Mucosa of descending colon (tissue), 3 donors: Measurements from ENCODE around the gene CLEC4M. TPM values are rescaled to one million over a fixed set of nuclear protein-coding genes. Genes with fewer than 3 reads are reported as not detected.

Experiments used
- ATAC-seq: fragments of 200-7000 bp; cut with Tn5 transposase; one replicate; pipeline ENCODE4 v1.9.1; 2020; ENCODE audit warnings: mild to moderate bottlenecking, moderate library complexity
- DNase-seq, 3 donors: peaks; one replicate each; pipeline ENCODE4 v3.0.0-alpha.2; 2020
- H3K36me3 ChIP-seq: fragments of 200-600 bp; one replicate; pipeline ENCODE4 v1.8.0; 2021; ENCODE audit warnings: low read depth, mild to moderate bottlenecking
- H3K4me1 ChIP-seq: fragments of 200-600 bp; one replicate; pipeline ENCODE4 v1.8.0; 2021; ENCODE audit warnings: low read depth, mild to moderate bottlenecking
- H3K4me3 ChIP-seq: fragments of 200-600 bp; one replicate; pipeline ENCODE4 v1.8.0; 2021; ENCODE audit warnings: mild to moderate bottlenecking
- H3K9me3 ChIP-seq: fragments of 200-600 bp; one replicate; pipeline ENCODE4 v1.8.0; 2021; ENCODE audit warnings: mild to moderate bottlenecking
- CTCF ChIP-seq: fragments of 200-600 bp; IDR thresholded peaks from one replicate; pipeline ENCODE4 v1.8.0; 2022; ENCODE audit warnings: antibody characterized with exemption, mild to moderate bottlenecking
- intact Hi-C, 2 donors: fragments of 100-400 bp; cut with DNase I in 1 of 2; cut with micrococcal nuclease in 1 of 2; formaldehyde crosslinking; loops; one replicate each; pipeline versions ENCODE4 v1.11.0 to v1.11.1; 2022; cut with DNase I, micrococcal nuclease
- long read RNA-seq, 2 donors: library from polyadenylated mRNA; unstranded; transcript quantifications; one replicate each; pipeline ENCODE4 v2.0.0, GENCODE V29; 2019 to 2021
- total RNA-seq, 3 donors: library from RNA; stranded (reverse); fragmentation: NEBNext Ultra II Directional in 2 of 3; extraction: Animal tissue kit (Norgen Biotek cat#: 25700) in 2 of 3; gene quantifications; one replicate each; pipeline versions ENCODE4 v1.2.1 to v1.2.4, GENCODE V29; 2021 to 2023
- donor health status: DM: no; HTN: no; CAD: no; lungs with moderate emphysema.
- donor health status: DM: no; HTN: no; CAD: no.
- donor health status: DM: no; HTN: yes; CAD: no.

The CLEC4M gene, protein sequence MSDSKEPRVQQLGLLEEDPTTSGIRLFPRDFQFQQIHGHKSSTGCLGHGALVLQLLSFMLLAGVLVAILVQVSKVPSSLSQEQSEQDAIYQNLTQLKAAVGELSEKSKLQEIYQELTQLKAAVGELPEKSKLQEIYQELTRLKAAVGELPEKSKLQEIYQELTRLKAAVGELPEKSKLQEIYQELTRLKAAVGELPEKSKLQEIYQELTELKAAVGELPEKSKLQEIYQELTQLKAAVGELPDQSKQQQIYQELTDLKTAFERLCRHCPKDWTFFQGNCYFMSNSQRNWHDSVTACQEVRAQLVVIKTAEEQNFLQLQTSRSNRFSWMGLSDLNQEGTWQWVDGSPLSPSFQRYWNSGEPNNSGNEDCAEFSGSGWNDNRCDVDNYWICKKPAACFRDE
- not detected for total RNA-seq
- long read RNA-seq, donor 1, result 0 reads
- long read RNA-seq, donor 2, result 0 reads

- Histone ChIP-seq H3K9me3 (peaks cover 12% of the 10 kb centered on the region), H3K4me1 (no peaks in the 10 kb centered on the region), H3K4me3 (no peak within 1 kb of the TSS), H3K36me3 (no peaks in the 10 kb centered on the region)
- ATAC-seq (no peak), DNase-seq (no peak)
- intact Hi-C loops, result no loop called here
- TF ChIP-seq CTCF, result no peak
Measured at GRCh38 chr19:7762719-7763293, at the start of gene CLEC4M. Gene CLEC4M (plus strand): TSS chr19:7763243. CDS start chr19:7763267, 24 bp downstream.

DNA sequence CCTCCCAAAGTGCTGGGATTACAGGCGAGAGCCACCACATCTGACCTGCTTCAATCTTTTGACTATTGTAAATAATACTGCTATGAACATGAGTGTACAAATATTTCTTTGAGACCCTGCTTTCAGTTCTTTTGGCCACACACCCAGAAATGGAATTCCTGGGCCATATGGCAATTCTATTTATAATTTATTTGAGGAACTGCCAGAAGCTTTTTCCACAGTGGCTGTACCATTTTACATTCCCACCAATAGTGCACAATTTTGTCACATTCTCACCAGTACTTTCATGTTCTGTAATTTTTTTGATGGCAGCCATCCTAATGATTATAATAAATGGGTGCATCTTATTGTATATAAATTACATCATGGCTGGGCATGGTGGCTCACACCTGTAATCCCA lies 47.4 kb upstream of the CLEC4M start:
- DNase-seq, result no peak
- Histone ChIP-seq H3K4me3 (no peak overlapping the region), H3K36me3 (no peaks in the 10 kb centered on the region), H3K9me3 (peaks cover 2% of the 10 kb centered on the region), H3K4me1 (no peaks in the 10 kb centered on the region)
- no peak for TF ChIP-seq CTCF
- intact Hi-C loops, result no loop called here
- ATAC-seq, result no peak

DNA sequence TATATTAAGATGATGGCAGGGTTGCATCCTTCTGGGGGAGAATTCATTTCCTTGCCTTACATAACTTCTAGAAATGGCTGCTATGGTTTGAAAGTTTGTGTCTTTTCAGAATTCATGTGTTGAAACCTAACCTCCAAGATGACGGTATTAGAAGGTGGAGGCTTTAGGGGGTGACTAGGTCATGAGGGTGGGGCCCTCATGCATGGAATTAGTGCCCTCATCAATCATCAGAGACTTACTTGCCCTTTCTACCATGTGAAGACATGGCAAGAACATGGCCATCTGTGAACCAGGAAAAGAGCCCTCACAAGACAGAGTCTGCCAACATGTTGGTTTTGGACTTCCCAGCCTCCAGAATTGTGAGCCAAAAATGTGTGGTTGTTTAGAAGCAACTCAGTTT lies 46.3 kb upstream of the CLEC4M start:
- Histone ChIP-seq H3K4me3 (no peak overlapping the region), H3K4me1 (no peaks in the 10 kb centered on the region), H3K9me3 (peaks cover 2% of the 10 kb centered on the region), H3K36me3 (no peaks in the 10 kb centered on the region)
- no peak for TF ChIP-seq CTCF
- intact Hi-C loops, result no loop called here
- ATAC-seq (no peak), DNase-seq (no peak)

DNA sequence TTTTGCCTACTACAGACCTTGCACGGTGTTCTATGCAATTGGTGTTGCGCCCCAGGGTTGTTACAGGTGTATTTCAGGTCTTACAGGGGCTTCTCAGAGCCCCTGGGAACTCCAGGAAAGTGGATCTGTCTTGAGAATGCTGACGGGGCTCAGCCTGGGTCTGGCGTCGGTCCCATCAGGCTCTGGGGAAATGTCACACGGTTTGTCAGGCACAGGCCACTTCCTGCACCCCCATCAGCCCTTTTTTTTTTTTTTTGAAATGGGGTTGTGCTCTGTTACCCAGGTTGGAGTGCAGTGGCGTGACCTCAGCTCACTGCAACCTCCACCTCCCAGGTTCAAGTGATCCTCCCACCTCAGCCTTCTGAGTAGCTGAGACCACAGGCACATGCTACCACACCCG lies 44.4 kb upstream of the CLEC4M start:
- intact Hi-C loops, result no loop called here
- no peak for TF ChIP-seq CTCF
- peaks cover 2% of the 10 kb centered on the region for H3K9me3 ChIP-seq
- DNase-seq, result no peak
- no peaks in the 10 kb centered on the region for H3K4me1 ChIP-seq
- no peaks in the 10 kb centered on the region for H3K36me3 ChIP-seq
- peak; percentile 38 for ATAC-seq
- H3K4me3 ChIP-seq, result no peak overlapping the region

GRCh38 chr19:7720351-7720750 lies 42.7 kb upstream of the CLEC4M start:
- no peaks in the 10 kb centered on the region for H3K36me3 ChIP-seq
- no peaks in the 10 kb centered on the region for H3K4me1 ChIP-seq
- no peak for ATAC-seq
- intact Hi-C loops, result no loop called here
- no peak for TF ChIP-seq CTCF
- H3K9me3 ChIP-seq, result peaks cover 2% of the 10 kb centered on the region
- no peak overlapping the region for H3K4me3 ChIP-seq
- DNase-seq, result no peak
